ENCODE data around the gene AJUBA. TPM values are rescaled to one million over a fixed set of nuclear protein-coding genes. Genes with fewer than 3 reads are reported as not detected.

Gene AJUBA
- total RNA-seq, 4 donors from 2014 or later: 66.0 to 120 (median 79.2) TPM

DNA sequence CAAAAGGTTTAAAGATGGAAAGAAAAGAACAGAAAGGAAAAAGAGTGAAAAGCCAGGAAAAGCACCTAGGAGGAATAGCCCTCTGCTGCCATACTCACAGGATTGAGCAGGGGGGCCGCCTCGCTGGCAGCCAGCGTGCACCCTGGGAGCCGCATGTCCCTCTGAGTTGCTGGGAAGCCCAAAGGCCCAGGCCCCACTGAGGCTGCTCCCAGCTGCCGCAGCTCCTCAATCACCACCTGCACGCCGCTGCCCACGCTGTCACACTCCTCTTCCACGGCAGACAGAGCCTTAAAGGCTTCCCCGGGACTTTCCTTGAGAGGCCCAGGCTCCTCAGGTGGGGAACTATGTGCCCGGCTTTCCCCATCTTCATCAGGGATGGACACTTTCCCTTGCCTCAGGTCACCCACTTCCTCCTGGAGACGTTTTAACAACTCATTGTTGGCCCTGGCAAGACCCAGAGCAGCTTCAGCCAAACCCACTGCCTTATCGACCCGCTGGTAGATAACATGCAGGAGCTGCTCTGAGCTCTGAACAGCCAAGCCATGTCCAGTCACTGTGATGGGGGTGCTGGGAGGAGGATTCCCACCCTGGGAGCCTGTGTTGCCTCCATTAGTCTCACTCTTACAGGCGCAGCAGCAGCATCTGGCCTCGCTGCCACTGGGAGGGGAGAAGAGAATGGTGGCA lies 16.1 kb upstream of the AJUBA start:
- Histone ChIP-seq H3K36me3 (peaks cover 13% of the 10 kb centered on the region), H3K27ac (no peak overlapping the region), H3K9me3 (no peaks in the 10 kb centered on the region), H3K4me3 (no peak overlapping the region), H3K4me1 (peaks cover 5% of the 10 kb centered on the region), H3K27me3 (no peaks in the 10 kb centered on the region)
- TF ChIP-seq CTCF (IDR thresholded peaks at IDR 0.05) (no peak), POLR2AphosphoS5 (IDR thresholded peaks at IDR 0.05) (no peak), EP300 (IDR thresholded peaks at IDR 0.05) (no peak), POLR2A (IDR thresholded peaks at IDR 0.05) (no peak)
- WGBS: 87% methylated on average over 16 of the region's 16 CpGs
- no peak for DNase-seq (ENCODE audit: low spot score in 2 of 2)

DNA sequence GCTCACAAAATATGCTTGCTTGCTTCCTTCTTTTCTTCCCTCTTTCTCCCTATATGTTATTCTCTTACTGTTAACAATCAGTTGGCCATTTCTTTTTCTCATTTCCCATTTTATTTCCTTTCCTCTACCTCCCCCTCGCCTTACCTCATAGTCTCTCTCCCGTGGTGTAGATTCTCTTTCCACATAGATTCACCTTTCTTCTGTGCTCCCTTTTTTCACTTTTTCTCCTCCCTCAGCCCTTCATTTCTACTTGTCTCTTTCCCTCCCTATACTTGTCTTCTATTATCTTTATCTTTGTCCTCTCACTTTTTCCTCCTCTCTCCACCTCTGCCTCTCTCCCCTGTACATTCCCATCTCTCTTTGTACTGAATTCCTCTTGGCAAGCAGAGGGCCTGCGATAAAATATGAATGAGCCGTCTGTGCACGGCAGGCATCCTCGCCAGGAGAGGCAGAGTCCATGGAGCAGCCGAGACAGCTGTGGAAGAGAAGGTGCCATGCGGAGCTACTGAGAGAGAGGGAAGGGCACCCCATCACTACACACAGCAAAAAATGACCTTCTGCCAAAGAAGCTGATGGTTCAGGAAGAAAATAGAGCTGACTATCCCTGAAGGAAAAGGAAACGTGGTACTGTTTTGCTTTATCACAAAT lies 15.4 kb upstream of the AJUBA start:
- TF ChIP-seq POLR2A (IDR thresholded peaks at IDR 0.05): no peak
- 73% methylated on average over 9 of the region's 9 CpGs for WGBS

DNA sequence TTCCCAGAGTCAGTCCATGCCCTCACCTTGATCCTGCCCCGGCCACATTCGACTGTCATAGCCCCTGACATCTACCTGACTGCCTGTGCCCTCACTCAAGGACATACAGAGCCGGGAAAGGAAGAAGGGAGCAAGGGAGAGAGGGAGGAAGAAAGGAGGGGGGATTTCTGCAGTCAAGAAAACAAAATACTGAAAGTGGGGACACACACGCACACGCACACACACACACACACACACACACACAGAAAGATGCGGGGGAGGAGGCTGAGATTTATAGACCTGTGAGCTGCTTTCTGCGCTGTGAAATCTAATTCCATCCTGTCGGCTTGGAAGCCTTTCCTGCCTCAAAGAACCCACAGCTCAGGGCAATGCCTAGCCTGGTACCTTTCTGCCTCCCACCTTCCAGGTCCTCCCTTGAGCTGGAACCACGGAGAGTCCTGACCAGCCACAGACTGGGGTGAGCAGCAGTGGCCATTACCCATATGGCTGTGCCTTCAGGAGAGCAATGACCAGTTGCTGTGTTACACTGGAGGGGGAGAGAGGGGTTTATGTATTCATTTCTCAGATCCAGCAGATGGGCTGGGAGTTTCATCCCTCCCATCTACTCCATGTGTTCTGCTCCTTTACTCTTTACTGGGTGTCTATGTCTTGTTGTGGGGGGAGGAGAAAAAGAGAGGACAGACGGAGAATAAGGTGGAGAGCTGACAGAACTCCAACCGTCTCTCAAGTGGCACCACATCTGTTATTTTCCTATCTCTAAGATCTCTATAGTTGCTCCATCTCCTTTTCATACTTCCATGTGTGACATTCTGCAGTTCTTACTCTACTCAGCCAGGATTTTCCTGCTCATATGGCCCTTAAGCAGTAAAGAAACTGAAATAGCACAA lies 14.7 kb upstream of the AJUBA start:
- no peak overlapping the region for H3K4me3 ChIP-seq
- no peak for DNase-seq (ENCODE audit: low spot score in 2 of 2)
- WGBS: 79% methylated on average over 11 of the region's 11 CpGs
- peaks cover 5% of the 10 kb centered on the region for H3K4me1 ChIP-seq
- H3K27ac ChIP-seq: no peak overlapping the region
- TF ChIP-seq EP300 (IDR thresholded peaks at IDR 0.05): no peak
- TF ChIP-seq POLR2A (IDR thresholded peaks at IDR 0.05): no peak
- TF ChIP-seq CTCF (IDR thresholded peaks at IDR 0.05): no peak
- H3K27me3 ChIP-seq: no peaks in the 10 kb centered on the region
- no peaks in the 10 kb centered on the region for H3K9me3 ChIP-seq
- H3K36me3 ChIP-seq: peaks cover 13% of the 10 kb centered on the region

More for the DNA sequence above, 15.4 kb upstream of the AJUBA start:
- H3K9me3 ChIP-seq: no peaks in the 10 kb centered on the region
- H3K4me1 ChIP-seq: peaks cover 5% of the 10 kb centered on the region
- H3K27me3 ChIP-seq: no peaks in the 10 kb centered on the region
- no peak overlapping the region for H3K27ac ChIP-seq
- DNase-seq (ENCODE audit: low spot score in 2 of 2): no peak
- peaks cover 13% of the 10 kb centered on the region for H3K36me3 ChIP-seq
- no peak overlapping the region for H3K4me3 ChIP-seq

- H3K9me3 ChIP-seq: no peaks in the 10 kb centered on the region
- WGBS: 88% methylated on average over 7 of the region's 9 CpGs
- TF ChIP-seq EP300 (IDR thresholded peaks at IDR 0.05): no peak
- no peak for TF ChIP-seq POLR2A (IDR thresholded peaks at IDR 0.05)
- no peak for TF ChIP-seq CTCF (IDR thresholded peaks at IDR 0.05)
- TF ChIP-seq POLR2AphosphoS5 (IDR thresholded peaks at IDR 0.05): no peak
- peaks cover 5% of the 10 kb centered on the region for H3K4me1 ChIP-seq
- no peak overlapping the region for H3K4me3 ChIP-seq
- no peak overlapping the region for H3K27ac ChIP-seq
- peaks cover 19% of the 10 kb centered on the region for H3K36me3 ChIP-seq
- DNase-seq (ENCODE audit: low spot score in 2 of 2): no peak
- no peaks in the 10 kb centered on the region for H3K27me3 ChIP-seq
Observed at GRCh38 chr14:22995889-22996625, 13.7 kb upstream of the AJUBA start.

GRCh38 chr14:22994762-22995275 lies 12.5 kb upstream of the AJUBA start:
- Histone ChIP-seq H3K4me3 (no peak overlapping the region), H3K27me3 (no peaks in the 10 kb centered on the region), H3K4me1 (peaks cover 5% of the 10 kb centered on the region), H3K9me3 (no peaks in the 10 kb centered on the region), H3K36me3 (peaks cover 26% of the 10 kb centered on the region), H3K27ac (no peak overlapping the region)
- WGBS: 27% methylated on average over 4 of the region's 4 CpGs
- DNase-seq (ENCODE audit: low spot score in 2 of 2): no peak
- TF ChIP-seq CTCF (IDR thresholded peaks at IDR 0.05): peak; percentile 4 to 24
- no peak for TF ChIP-seq POLR2AphosphoS5 (IDR thresholded peaks at IDR 0.05)
